HG03060 (cell line): ENCODE measurements around the gene UROS.

ENCODE experiments used
- ATAC-seq: cut with Tn5 transposase; IDR thresholded peaks from one replicate; pipeline ENCODE4 v1.9.1; 2021; ENCODE audit warnings: low read depth, moderate number of reproducible peaks; ENCODE audit not compliant: unreplicated experiment

UROS gene

GRCh38 chr10:125795128-125795527, 27.9 kb downstream of the UROS start:
- ATAC-seq, result no peak

- ATAC-seq, result no peak
These were observed 30.4 kb downstream of the UROS start for GRCh38 chr10:125792342-125793300.

- ATAC-seq, result no peak
These were observed 34.7 kb downstream of the UROS start for GRCh38 chr10:125788156-125789034.

GRCh38 chr10:125785791-125786190, 37.3 kb downstream of the UROS start:
- no peak for ATAC-seq

- ATAC-seq, result peak; percentile 73
These were observed 39.1 kb downstream of the UROS start for GRCh38 chr10:125783957-125784356.

- ATAC-seq, result no peak
These were observed 39.6 kb downstream of the UROS start for GRCh38 chr10:125783408-125783807.

GRCh38 chr10:125782616-125783015, 40.4 kb downstream of the UROS start:
- ATAC-seq, result no peak

GRCh38 chr10:125782054-125782453, 41.0 kb downstream of the UROS start:
- ATAC-seq, result no peak

GRCh38 chr10:125781374-125781773, 41.7 kb downstream of the UROS start:
- no peak for ATAC-seq

- ATAC-seq, result no peak
These were observed 43.4 kb downstream of the UROS start for GRCh38 chr10:125779403-125780327.

GRCh38 chr10:125778556-125778955, 44.5 kb downstream of the UROS start:
- no peak for ATAC-seq

- ATAC-seq, result no peak
These were observed 45.3 kb downstream of the UROS start for GRCh38 chr10:125777806-125778205.

GRCh38 chr10:125775491-125776106, 47.5 kb downstream of the UROS start, which contains the start of gene MMP21:
MMP21 (minus strand) TSS chr10:125775821; CDS start chr10:125775821, 0 bp downstream.
- ATAC-seq, result no peak

GRCh38 chr10:125774581-125775191, 48.4 kb downstream of the UROS start:
- ATAC-seq, result no peak

- ATAC-seq, result no peak
These were observed 49.1 kb downstream of the UROS start for GRCh38 chr10:125773687-125774543.

GRCh38 chr10:125772864-125773180, 50.2 kb downstream of the UROS start:
- no peak for ATAC-seq

- no peak for ATAC-seq
These were observed 50.8 kb downstream of the UROS start for GRCh38 chr10:125772112-125772863.

GRCh38 chr10:125770844-125771243, 52.2 kb downstream of the UROS start:
- ATAC-seq, result no peak
